HepG2 (cell line): ENCODE results near the gene PDE5A. TPM values are rescaled to one million over a fixed set of nuclear protein-coding genes. Genes with fewer than 3 reads are reported as not detected.

Experiments
- ATAC-seq: fragments of 200-7000 bp; cut with Tn5 transposase; 3 replicates; pipeline ENCODE4 v1.9.1; 2020; ENCODE audit warnings: mild to moderate bottlenecking, moderate library complexity
- BruUV-seq: library from RNA; stranded (reverse); fragments of 400-500 nt; replicated peaks from 2 replicates; lab custom pipeline; 2021; lab: Mats Ljungman, UMichigan
- CTCF ChIA-PET: fragments of 300-600 bp; formaldehyde crosslinking; extraction: SDS; loops from one replicate; lab custom pipeline; 2021; ENCODE audit warnings: low total read pairs, inconsistent platforms, low intra/inter-chr PET ratio; lab: Yijun Ruan, JAX
- POLR2A ChIA-PET: fragments of 350-600 bp; sonication (Branson Sonifier 250); formaldehyde crosslinking; loops from one replicate; lab custom pipeline; 2020; ENCODE audit warnings: antibody characterized with exemption, inconsistent platforms; lab: Yijun Ruan, JAX
- DNase-seq: peaks from one replicate; pipeline ENCODE4 v3.0.0-alpha.2; 2015; ENCODE audit warnings: low spot score
- FAIRE-seq: peaks from 3 replicates; lab custom pipeline; 2011; peaks lifted over from hg19 to GRCh38; lab: Jason Lieb, UNC
- H2AFZ ChIP-seq: one replicate; pipeline ENCODE4 v1.6.1; 2011; ENCODE audit warnings: low read length, inconsistent platforms
- H3K27ac ChIP-seq: fragments of 300-600 bp; 3 replicates; pipeline ENCODE4 v1.8.0; 2011; ENCODE audit warnings: mixed run types, mild to moderate bottlenecking, mixed read lengths, low read length, inconsistent platforms; ENCODE audit not compliant: insufficient read depth; ENCODE audit errors: extremely low read length
- H3K27me3 ChIP-seq, 2 experiments: fragments of 200-600 bp in 1 of 2; 2 replicates in 1 of 2; 3 replicates in 1 of 2; pipeline versions ENCODE4 v1.6.0 to v1.8.0; 2011; ENCODE audit warnings: low read length in 2 of 2, mild to moderate bottlenecking in 2 of 2, moderate library complexity in 2 of 2, inconsistent platforms in 1 of 2; ENCODE audit not compliant: insufficient read depth in 2 of 2, control insufficient read depth in 1 of 2
- H3K36me3 ChIP-seq, 2 experiments: fragments of 200-600 bp in 1 of 2; replicated peaks in 1 of 2; 2 replicates in 1 of 2; 3 replicates in 1 of 2; pipeline versions ENCODE4 v1.5.1 to v1.8.0; 2011; ENCODE audit warnings: low read length in 2 of 2, inconsistent platforms in 1 of 2; ENCODE audit not compliant: insufficient read depth in 2 of 2, control insufficient read depth in 1 of 2
- H3K4me1 ChIP-seq: 2 replicates; pipeline ENCODE4 v1.5.1; 2012; ENCODE audit warnings: low read length, inconsistent platforms; ENCODE audit not compliant: insufficient read depth
- H3K4me2 ChIP-seq: 2 replicates; pipeline ENCODE4 v1.6.0; 2011; ENCODE audit warnings: low read depth, low read length, inconsistent platforms
- H3K4me3 ChIP-seq, 3 experiments: fragments of 200-600 bp in 1 of 3; sonication (generic), shearing (Covaris generic) in 1 of 3; replicated peaks in 1 of 3; 2 replicates each; pipeline ENCODE4 v1.5.1; 2011 to 2016; ENCODE audit warnings: low read length in 3 of 3, inconsistent platforms in 2 of 3, low read depth in 2 of 3, mild to moderate bottlenecking in 2 of 3, control low read depth in 1 of 3, mixed read lengths in 1 of 3; ENCODE audit not compliant: insufficient read depth in 1 of 3
- H3K79me2 ChIP-seq: one replicate; pipeline ENCODE4 v1.6.1; 2011; ENCODE audit warnings: low read length, inconsistent platforms; ENCODE audit not compliant: insufficient read depth
- H3K9ac ChIP-seq: 2 replicates; pipeline ENCODE4 v1.6.0; 2011; ENCODE audit warnings: mild to moderate bottlenecking, low read depth, low read length, inconsistent platforms; ENCODE audit not compliant: insufficient read depth
- H3K9me3 ChIP-seq: 2 replicates; pipeline ENCODE4 v1.5.1; 2012; ENCODE audit warnings: mild to moderate bottlenecking, low read length
- H4K20me1 ChIP-seq: 2 replicates; pipeline ENCODE4 v1.6.0; 2011; ENCODE audit warnings: inconsistent platforms, mild to moderate bottlenecking, low read length, moderate library complexity; ENCODE audit not compliant: insufficient read depth
- ETV5 ChIP-seq: IDR thresholded peaks from 2 replicates; pipeline ENCODE4 v1.6.1; 2018; ENCODE audit warnings: missing biosample characterization, missing genetic modification reagents, inconsistent platforms, borderline replicate concordance
- FOXA1 ChIP-seq, 2 experiments: fragments of 450-650 bp in 1 of 2; sonication (generic) in 1 of 2; formaldehyde crosslinking in 1 of 2; IDR thresholded peaks; 2 replicates each; pipeline versions ENCODE4 v1.4.0 to v1.6.1; 2016 to 2020; ENCODE audit warnings: missing genetic modification reagents in 1 of 2
- GABPA ChIP-seq, 2 experiments: IDR thresholded peaks; 2 replicates each; pipeline ENCODE4 v1.6.1; 2011 to 2016; ENCODE audit warnings: low read depth in 2 of 2, low read length in 1 of 2, missing biosample characterization in 1 of 2, missing genetic modification characterization in 1 of 2
- GATA4 ChIP-seq: sonication (generic); IDR thresholded peaks from 2 replicates; pipeline ENCODE4 v1.6.1; 2016; ENCODE audit warnings: antibody characterized with exemption, low read depth, borderline replicate concordance
- KDM4B ChIP-seq: sonication (generic); formaldehyde crosslinking; IDR thresholded peaks from 2 replicates; pipeline ENCODE4 v1.4.0; 2020; ENCODE audit warnings: missing genetic modification reagents
- MAFF ChIP-seq: IDR thresholded peaks from 2 replicates; pipeline ENCODE4 v1.6.1; 2011; ENCODE audit warnings: low read depth, low read length, improper control_type of control experiment
- MAFK ChIP-seq, 2 experiments: IDR thresholded peaks in 1 of 2; conservative IDR thresholded peaks in 1 of 2; 2 replicates each; pipeline ENCODE4 v1.6.1; 2011; ENCODE audit warnings: improper control_type of control experiment in 2 of 2, low read length in 2 of 2
- PLRG1 ChIP-seq: fragments of 450-650 bp; conservative IDR thresholded peaks from 2 replicates; pipeline ENCODE4 v1.6.1; 2016
- U2AF1 ChIP-seq: fragments of 200-400 bp; formaldehyde crosslinking; optimal IDR thresholded peaks from 2 replicates; pipeline ENCODE3; 2017; ENCODE audit warnings: mild to moderate bottlenecking, low read depth, low read length
- whole genome bisulfite sequencing: methylation state at CpG from one replicate; pipeline ENCODE4 v1.1.6; 2017; ENCODE audit warnings: low lambda C conversion rate; 5-methylcytosine and 5-hydroxymethylcytosine counted together
- in situ Hi-C: cut with HindIII; loops from 2 replicates; pipeline ENCODE4 v1.10.0; 2017; ENCODE audit warnings: low pct_unique_long_range_greater_than_20kb; ENCODE audit not compliant: extremely low pct_ligation_motif_present
- intact Hi-C: fragments of 100-400 bp; cut with micrococcal nuclease; formaldehyde crosslinking; loops from one replicate; pipeline ENCODE4 v1.10.0; 2022; ENCODE audit not compliant: unreplicated experiment
- polyA plus RNA-seq, 8 experiments: library from polyadenylated mRNA; depleted of rRNA in 3 of 8; stranded (reverse) in 7 of 8; unstranded in 1 of 8; fragments of >200 nt; fragmentation: Illumina TruSeq in 4 of 8; extraction: Trizol in 4 of 8; gene quantifications; 2 replicates each; pipeline versions ENCODE4 v1.2.1 to v1.2.3, GENCODE V29; 2011 to 2016; ENCODE audit warnings: low read depth in 4 of 8, missing spikeins in 1 of 8, mixed read lengths in 1 of 8; ENCODE audit not compliant: insufficient read depth in 1 of 8
- total RNA-seq, 5 experiments: library from RNA; depleted of rRNA; stranded (reverse); fragments of >200 nt; fragmentation: Illumina TruSeq; extraction: Trizol; gene quantifications; 2 replicates each; pipeline ENCODE4 v1.2.3, GENCODE V29; 2016; ENCODE audit warnings: low read depth in 1 of 5
- TF ChIP-seq, protein P1 (sequence below): sonication (generic); formaldehyde crosslinking; IDR thresholded peaks from 2 replicates; pipeline ENCODE4 v1.4.0; 2020; ENCODE audit warnings: missing genetic modification reagents
- TF ChIP-seq, protein P2 (sequence below): sonication (generic); formaldehyde crosslinking; IDR thresholded peaks from 2 replicates; pipeline ENCODE4 v1.4.0; 2020; ENCODE audit warnings: missing genetic modification reagents
- TF ChIP-seq, protein P3 (sequence below): IDR thresholded peaks from 2 replicates; pipeline ENCODE4 v1.4.0; 2020; ENCODE audit warnings: mild to moderate bottlenecking, missing genetic modification reagents
- TF ChIP-seq, protein P4 (sequence below): sonication (generic); formaldehyde crosslinking; conservative IDR thresholded peaks from 2 replicates; pipeline ENCODE4 v1.4.0; 2020; ENCODE audit warnings: missing genetic modification reagents
- TF ChIP-seq, protein P5 (sequence below): sonication (generic); formaldehyde crosslinking; conservative IDR thresholded peaks from 2 replicates; pipeline ENCODE4 v1.5.0; 2020; ENCODE audit warnings: missing genetic modification reagents

PDE5A gene
- total and polyA plus RNA-seq, 2 of the 13 experiments (the other 11 are each of a cell fraction or from before 2014, with no cell fraction given): 0.22 to 0.44 TPM

DNA sequence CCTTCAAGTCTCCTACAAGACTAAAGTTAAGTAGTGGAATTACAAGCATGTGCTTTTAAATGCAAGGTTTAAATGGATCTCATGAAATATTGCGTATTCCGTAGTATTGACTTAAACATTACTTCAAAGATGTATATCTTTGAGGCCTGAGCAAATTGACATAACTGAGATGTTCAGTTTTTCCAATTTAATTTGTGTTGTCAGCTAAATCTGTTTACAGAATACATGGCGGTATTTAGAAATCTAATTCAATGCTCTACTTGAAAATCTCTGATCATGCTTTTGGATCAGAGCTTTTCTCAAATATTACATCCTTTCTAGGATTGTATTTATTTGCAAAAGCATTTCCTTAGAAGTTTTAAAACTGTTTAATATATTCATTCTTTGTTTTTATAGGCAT is 47.5 kb upstream of the PDE5A start:
- no peak for FAIRE-seq
- BruUV-seq: no TSS peak
- Histone ChIP-seq H4K20me1 (no peaks in the 10 kb centered on the region), H3K27me3 (no peaks in the 10 kb centered on the region), H2AFZ (no peak overlapping the region), H3K27ac (no peak overlapping the region), H3K79me2 (no peaks in the 10 kb centered on the region), H3K4me1 (no peaks in the 10 kb centered on the region), H3K9me3 (no peaks in the 10 kb centered on the region), H3K4me2 (no peak overlapping the region), H3K9ac (no peak overlapping the region), H3K36me3 (no peaks in the 10 kb centered on the region), H3K4me3 (no peak overlapping the region)
- no peak for DNase-seq
- intact Hi-C loops (no loop called here), in situ Hi-C loops (no loop called here)
- POLR2A ChIA-PET: no interaction called here
- 45% methylated on average over 3 of the region's 3 CpGs for WGBS
- TF ChIP-seq, protein P1, sequence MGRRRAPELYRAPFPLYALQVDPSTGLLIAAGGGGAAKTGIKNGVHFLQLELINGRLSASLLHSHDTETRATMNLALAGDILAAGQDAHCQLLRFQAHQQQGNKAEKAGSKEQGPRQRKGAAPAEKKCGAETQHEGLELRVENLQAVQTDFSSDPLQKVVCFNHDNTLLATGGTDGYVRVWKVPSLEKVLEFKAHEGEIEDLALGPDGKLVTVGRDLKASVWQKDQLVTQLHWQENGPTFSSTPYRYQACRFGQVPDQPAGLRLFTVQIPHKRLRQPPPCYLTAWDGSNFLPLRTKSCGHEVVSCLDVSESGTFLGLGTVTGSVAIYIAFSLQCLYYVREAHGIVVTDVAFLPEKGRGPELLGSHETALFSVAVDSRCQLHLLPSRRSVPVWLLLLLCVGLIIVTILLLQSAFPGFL: no peak
- no peak for TF ChIP-seq GABPA (IDR thresholded peaks at IDR 0.05; ENCODE audit: low read depth, low read length)
- no peak for TF ChIP-seq GABPA (CRISPR knock-in tag; IDR thresholded peaks at IDR 0.05; ENCODE audit: low read depth)
- TF ChIP-seq ETV5 (CRISPR knock-in tag): no peak
- TF ChIP-seq KDM4B (CRISPR knock-in tag): no peak
- no peak for TF ChIP-seq PLRG1
- TF ChIP-seq GATA4: no peak
- TF ChIP-seq, protein P2, sequence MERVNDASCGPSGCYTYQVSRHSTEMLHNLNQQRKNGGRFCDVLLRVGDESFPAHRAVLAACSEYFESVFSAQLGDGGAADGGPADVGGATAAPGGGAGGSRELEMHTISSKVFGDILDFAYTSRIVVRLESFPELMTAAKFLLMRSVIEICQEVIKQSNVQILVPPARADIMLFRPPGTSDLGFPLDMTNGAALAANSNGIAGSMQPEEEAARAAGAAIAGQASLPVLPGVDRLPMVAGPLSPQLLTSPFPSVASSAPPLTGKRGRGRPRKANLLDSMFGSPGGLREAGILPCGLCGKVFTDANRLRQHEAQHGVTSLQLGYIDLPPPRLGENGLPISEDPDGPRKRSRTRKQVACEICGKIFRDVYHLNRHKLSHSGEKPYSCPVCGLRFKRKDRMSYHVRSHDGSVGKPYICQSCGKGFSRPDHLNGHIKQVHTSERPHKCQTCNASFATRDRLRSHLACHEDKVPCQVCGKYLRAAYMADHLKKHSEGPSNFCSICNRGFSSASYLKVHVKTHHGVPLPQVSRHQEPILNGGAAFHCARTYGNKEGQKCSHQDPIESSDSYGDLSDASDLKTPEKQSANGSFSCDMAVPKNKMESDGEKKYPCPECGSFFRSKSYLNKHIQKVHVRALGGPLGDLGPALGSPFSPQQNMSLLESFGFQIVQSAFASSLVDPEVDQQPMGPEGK: no peak
- TF ChIP-seq U2AF1: no peak
- TF ChIP-seq MAFF: peak; percentile 51; the same call in 1 of the 2 replicates
- TF ChIP-seq, protein P3, sequence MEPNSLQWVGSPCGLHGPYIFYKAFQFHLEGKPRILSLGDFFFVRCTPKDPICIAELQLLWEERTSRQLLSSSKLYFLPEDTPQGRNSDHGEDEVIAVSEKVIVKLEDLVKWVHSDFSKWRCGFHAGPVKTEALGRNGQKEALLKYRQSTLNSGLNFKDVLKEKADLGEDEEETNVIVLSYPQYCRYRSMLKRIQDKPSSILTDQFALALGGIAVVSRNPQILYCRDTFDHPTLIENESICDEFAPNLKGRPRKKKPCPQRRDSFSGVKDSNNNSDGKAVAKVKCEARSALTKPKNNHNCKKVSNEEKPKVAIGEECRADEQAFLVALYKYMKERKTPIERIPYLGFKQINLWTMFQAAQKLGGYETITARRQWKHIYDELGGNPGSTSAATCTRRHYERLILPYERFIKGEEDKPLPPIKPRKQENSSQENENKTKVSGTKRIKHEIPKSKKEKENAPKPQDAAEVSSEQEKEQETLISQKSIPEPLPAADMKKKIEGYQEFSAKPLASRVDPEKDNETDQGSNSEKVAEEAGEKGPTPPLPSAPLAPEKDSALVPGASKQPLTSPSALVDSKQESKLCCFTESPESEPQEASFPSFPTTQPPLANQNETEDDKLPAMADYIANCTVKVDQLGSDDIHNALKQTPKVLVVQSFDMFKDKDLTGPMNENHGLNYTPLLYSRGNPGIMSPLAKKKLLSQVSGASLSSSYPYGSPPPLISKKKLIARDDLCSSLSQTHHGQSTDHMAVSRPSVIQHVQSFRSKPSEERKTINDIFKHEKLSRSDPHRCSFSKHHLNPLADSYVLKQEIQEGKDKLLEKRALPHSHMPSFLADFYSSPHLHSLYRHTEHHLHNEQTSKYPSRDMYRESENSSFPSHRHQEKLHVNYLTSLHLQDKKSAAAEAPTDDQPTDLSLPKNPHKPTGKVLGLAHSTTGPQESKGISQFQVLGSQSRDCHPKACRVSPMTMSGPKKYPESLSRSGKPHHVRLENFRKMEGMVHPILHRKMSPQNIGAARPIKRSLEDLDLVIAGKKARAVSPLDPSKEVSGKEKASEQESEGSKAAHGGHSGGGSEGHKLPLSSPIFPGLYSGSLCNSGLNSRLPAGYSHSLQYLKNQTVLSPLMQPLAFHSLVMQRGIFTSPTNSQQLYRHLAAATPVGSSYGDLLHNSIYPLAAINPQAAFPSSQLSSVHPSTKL (CRISPR knock-in tag): no peak
- TF ChIP-seq, protein P4, sequence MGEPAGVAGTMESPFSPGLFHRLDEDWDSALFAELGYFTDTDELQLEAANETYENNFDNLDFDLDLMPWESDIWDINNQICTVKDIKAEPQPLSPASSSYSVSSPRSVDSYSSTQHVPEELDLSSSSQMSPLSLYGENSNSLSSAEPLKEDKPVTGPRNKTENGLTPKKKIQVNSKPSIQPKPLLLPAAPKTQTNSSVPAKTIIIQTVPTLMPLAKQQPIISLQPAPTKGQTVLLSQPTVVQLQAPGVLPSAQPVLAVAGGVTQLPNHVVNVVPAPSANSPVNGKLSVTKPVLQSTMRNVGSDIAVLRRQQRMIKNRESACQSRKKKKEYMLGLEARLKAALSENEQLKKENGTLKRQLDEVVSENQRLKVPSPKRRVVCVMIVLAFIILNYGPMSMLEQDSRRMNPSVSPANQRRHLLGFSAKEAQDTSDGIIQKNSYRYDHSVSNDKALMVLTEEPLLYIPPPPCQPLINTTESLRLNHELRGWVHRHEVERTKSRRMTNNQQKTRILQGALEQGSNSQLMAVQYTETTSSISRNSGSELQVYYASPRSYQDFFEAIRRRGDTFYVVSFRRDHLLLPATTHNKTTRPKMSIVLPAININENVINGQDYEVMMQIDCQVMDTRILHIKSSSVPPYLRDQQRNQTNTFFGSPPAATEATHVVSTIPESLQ (CRISPR knock-in tag): no peak
- TF ChIP-seq FOXA1 (IDR thresholded peaks at IDR 0.05): no peak
- TF ChIP-seq FOXA1 (CRISPR knock-in tag; IDR thresholded peaks at IDR 0.05): no peak
- TF ChIP-seq MAFK (conservative IDR thresholded peaks at IDR 0.05 in 1 of 2, IDR thresholded peaks at IDR 0.05 in 1 of 2; ENCODE audit: low read length in 2 of 2): peak; percentile 18 to 52; a peak in 2 of 4 replicates
- TF ChIP-seq, protein P5, sequence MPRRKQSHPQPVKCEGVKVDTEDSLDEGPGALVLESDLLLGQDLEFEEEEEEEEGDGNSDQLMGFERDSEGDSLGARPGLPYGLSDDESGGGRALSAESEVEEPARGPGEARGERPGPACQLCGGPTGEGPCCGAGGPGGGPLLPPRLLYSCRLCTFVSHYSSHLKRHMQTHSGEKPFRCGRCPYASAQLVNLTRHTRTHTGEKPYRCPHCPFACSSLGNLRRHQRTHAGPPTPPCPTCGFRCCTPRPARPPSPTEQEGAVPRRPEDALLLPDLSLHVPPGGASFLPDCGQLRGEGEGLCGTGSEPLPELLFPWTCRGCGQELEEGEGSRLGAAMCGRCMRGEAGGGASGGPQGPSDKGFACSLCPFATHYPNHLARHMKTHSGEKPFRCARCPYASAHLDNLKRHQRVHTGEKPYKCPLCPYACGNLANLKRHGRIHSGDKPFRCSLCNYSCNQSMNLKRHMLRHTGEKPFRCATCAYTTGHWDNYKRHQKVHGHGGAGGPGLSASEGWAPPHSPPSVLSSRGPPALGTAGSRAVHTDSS (CRISPR knock-in tag): no peak
- ATAC-seq: no peak
- CTCF ChIA-PET: no interaction called here
